ENCODE data around the gene H1-8. TPM values are rescaled to one million over a fixed set of nuclear protein-coding genes. Genes with fewer than 3 reads are reported as not detected.

Gene H1-8
- total and polyA plus RNA-seq, 9 of the 15 experiments (the other 6 are each of a cell fraction or from before 2014, with no cell fraction given): not detected

DNA sequence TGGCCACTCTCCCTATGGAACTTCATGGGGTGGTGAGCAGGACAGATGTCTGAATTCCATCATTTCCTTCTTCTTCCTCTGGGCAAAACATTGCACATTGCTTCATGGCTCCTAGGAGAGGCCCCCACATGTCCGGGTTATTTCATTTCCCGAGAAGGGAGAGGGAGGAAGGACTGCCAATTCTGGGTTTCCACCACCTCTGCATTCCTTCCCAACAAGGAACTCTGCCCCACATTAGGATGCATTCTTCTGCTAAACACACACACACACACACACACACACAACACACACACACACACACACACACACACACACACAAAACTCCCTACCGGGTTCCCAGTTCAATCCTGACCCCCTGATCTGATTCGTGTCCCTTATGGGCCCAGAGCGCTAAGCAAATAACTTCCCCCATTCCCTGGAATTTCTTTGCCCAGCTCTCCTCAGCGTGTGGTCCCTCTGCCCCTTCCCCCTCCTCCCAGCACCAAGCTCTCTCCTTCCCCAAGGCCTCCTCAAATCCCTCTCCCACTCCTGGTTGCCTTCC is 12.7 kb upstream of the H1-8 start:
- H3K9me1 ChIP-seq (ENCODE audit: control insufficient read depth, insufficient read depth, low read length): no peaks in the 10 kb centered on the region
- no peak overlapping the region for H3K4me3 ChIP-seq
- peaks cover 4 to 26% of the 10 kb centered on the region in 2 experiments; a peak in 2 of 5 replicates for H3K27me3 ChIP-seq (ENCODE audit: control insufficient read depth in 2 of 2, insufficient read depth in 2 of 2, low read length in 2 of 2)
- FAIRE-seq (no peak), DNase-seq (ENCODE audit: extremely low read depth in 1 of 4, low spot score in 3 of 4) (no peak), ATAC-seq (no peak)
- no TSS peak for BruUV-seq (replicated peaks)
- POLR2A ChIA-PET: no interaction called here
- no peak for TF ChIP-seq ZNF384 (IDR thresholded peaks at IDR 0.05; ENCODE audit: low read depth, low read length)
- no peak for TF ChIP-seq MCM2 (IDR thresholded peaks at IDR 0.05; ENCODE audit: low read depth)
- TF ChIP-seq ZNF23 (CRISPR knock-in tag; IDR thresholded peaks at IDR 0.05): no peak
- no peak for TF ChIP-seq SREBF2 (CRISPR knock-in tag; IDR thresholded peaks at IDR 0.05)
- TF ChIP-seq SP2 (IDR thresholded peaks at IDR 0.05; ENCODE audit: extremely low read depth, low read depth, low read length, poor library complexity, severe bottlenecking): no peak
- TF ChIP-seq ETV6 (IDR thresholded peaks at IDR 0.05; ENCODE audit: borderline replicate concordance in 1 of 2, low read depth in 2 of 2, low read length in 1 of 2): no peak
- no peak for TF ChIP-seq ETV6 (CRISPR knock-in tag; IDR thresholded peaks at IDR 0.05; ENCODE audit: borderline replicate concordance)
- TF ChIP-seq HNRNPLL (IDR thresholded peaks at IDR 0.05; ENCODE audit: low read depth, low read length, poor library complexity, severe bottlenecking): no peak
- no peak for TF ChIP-seq SMAD2 (IDR thresholded peaks at IDR 0.05; ENCODE audit: low read depth, low read length)
- no peak for TF ChIP-seq CHD4 (IDR thresholded peaks at IDR 0.05; ENCODE audit: insufficient read depth, insufficient replicate concordance, low read depth, low read length, poor library complexity, severe bottlenecking)
- TF ChIP-seq CAMTA2 (CRISPR knock-in tag; conservative IDR thresholded peaks at IDR 0.05): no peak
- TF ChIP-seq, protein P1, sequence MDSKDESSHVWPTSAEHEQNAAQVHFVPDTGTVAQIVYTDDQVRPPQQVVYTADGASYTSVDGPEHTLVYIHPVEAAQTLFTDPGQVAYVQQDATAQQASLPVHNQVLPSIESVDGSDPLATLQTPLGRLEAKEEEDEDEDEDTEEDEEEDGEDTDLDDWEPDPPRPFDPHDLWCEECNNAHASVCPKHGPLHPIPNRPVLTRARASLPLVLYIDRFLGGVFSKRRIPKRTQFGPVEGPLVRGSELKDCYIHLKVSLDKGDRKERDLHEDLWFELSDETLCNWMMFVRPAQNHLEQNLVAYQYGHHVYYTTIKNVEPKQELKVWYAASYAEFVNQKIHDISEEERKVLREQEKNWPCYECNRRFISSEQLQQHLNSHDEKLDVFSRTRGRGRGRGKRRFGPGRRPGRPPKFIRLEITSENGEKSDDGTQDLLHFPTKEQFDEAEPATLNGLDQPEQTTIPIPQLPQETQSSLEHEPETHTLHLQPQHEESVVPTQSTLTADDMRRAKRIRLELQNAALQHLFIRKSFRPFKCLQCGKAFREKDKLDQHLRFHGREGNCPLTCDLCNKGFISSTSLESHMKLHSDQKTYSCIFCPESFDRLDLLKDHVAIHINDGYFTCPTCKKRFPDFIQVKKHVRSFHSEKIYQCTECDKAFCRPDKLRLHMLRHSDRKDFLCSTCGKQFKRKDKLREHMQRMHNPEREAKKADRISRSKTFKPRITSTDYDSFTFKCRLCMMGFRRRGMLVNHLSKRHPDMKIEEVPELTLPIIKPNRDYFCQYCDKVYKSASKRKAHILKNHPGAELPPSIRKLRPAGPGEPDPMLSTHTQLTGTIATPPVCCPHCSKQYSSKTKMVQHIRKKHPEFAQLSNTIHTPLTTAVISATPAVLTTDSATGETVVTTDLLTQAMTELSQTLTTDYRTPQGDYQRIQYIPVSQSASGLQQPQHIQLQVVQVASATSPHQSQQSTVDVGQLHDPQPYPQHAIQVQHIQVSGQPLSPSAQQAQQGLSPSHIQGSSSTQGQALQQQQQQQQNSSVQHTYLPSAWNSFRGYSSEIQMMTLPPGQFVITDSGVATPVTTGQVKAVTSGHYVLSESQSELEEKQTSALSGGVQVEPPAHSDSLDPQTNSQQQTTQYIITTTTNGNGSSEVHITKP (IDR thresholded peaks at IDR 0.05; ENCODE audit: partially characterized antibody): no peak
- no peak for TF ChIP-seq TARDBP (IDR thresholded peaks at IDR 0.05)
- TF ChIP-seq MCM5 (IDR thresholded peaks at IDR 0.05; ENCODE audit: low read depth): no peak
- CTCF ChIA-PET (ENCODE audit: low intra/inter-chr PET ratio): no interaction called here
- no peaks in the 10 kb centered on the region for H4K20me1 ChIP-seq (replicated peaks; ENCODE audit: control insufficient read depth, insufficient read depth, low read length)
- WGBS (ENCODE audit: insufficient coverage, low coverage, missing lambda C conversion rate): 5% methylated on average over 4 of the region's 6 CpGs
- no peak overlapping the region for H3K4me2 ChIP-seq (ENCODE audit: insufficient read depth, low read length)
- in situ Hi-C loops (cut with MboI) (no loop called here), intact Hi-C loops (cut with micrococcal nuclease) (no loop called here)
- no peak overlapping the region for H2AFZ ChIP-seq (ENCODE audit: low read depth, low read length)
- H3K27ac ChIP-seq (ENCODE audit: extremely low read depth, low read depth, low read length): no peak overlapping the region
- no peak overlapping the region; a peak in 1 of 4 replicates for H3K9ac ChIP-seq (ENCODE audit: insufficient read depth in 1 of 2, low read depth in 2 of 2, low read length in 2 of 2)
- no peaks in the 10 kb centered on the region for H3K36me3 ChIP-seq (ENCODE audit: control insufficient read depth, insufficient read depth, low read length)
- no peaks in the 10 kb centered on the region for H3K79me2 ChIP-seq (ENCODE audit: control insufficient read depth, insufficient read depth, low read length)
- peaks cover 0 to 7% of the 10 kb centered on the region in 2 experiments; a peak in 2 of 5 replicates for H3K4me1 ChIP-seq (replicated peaks in 1 of 2; ENCODE audit: control insufficient read depth in 2 of 2, insufficient read depth in 2 of 2, low read length in 2 of 2)
- H3K9me3 ChIP-seq (replicated peaks; ENCODE audit: control insufficient read depth, insufficient read depth, low read depth, low read length): no peaks in the 10 kb centered on the region
